Astrocyte of the cerebellum (primary cell): ENCODE results near the gene RAN.

ENCODE experiments used
- DNase-seq: peaks from one replicate; pipeline ENCODE4 v3.0.0-alpha.2; 2011; ENCODE audit warnings: low read depth
- H3K4me3 ChIP-seq: 2 replicates; pipeline ENCODE4 v1.5.1; 2011; ENCODE audit warnings: mild to moderate bottlenecking, low read depth, low read length, moderate library complexity
- CTCF ChIP-seq: IDR thresholded peaks from 2 replicates; pipeline ENCODE4 v1.5.1; 2012; ENCODE audit warnings: low read length, low read depth, moderate library complexity, mild to moderate bottlenecking; ENCODE audit errors: missing control alignments
- in situ Hi-C: cut with HindIII; loops from 2 replicates; pipeline ENCODE4 v1.10.0; 2017; ENCODE audit warnings: low sequenced_read_pairs

The RAN gene

DNA sequence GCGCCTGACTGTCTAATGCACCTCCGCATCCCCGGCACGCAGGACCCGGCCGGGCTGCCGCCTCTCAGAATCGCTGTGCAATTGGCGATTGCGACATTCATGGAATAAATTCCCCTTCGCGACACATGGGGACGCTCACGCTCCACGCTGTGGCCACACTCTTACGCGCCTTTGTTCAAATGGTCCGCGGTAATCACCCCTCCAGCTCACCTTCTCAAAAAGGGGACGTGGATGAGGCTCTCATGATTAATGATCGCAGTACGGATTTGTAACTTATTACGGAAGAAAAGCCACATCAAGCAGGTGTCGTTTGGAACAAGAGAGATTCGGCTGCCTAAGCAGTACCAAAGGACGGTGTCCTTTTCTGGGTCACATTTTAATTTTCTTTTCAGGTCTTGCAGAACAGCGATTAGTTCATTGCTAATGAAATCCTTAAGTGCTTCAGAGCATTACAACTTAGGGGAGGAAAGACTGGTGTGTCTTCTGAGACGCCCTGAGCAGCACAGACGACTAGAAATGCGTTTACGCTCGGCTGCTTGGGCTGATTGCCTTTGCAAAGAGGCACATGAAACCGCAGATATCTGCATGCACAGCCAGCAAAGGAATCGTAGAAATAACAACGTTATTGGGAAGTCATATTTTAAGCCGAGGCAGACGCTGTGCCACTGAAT is 44.5 kb downstream of the RAN start:
- in situ Hi-C loops = no loop called here
- peak; percentile 62 for TF ChIP-seq CTCF
- no peak for DNase-seq
- no peak overlapping the region for H3K4me3 ChIP-seq

DNA sequence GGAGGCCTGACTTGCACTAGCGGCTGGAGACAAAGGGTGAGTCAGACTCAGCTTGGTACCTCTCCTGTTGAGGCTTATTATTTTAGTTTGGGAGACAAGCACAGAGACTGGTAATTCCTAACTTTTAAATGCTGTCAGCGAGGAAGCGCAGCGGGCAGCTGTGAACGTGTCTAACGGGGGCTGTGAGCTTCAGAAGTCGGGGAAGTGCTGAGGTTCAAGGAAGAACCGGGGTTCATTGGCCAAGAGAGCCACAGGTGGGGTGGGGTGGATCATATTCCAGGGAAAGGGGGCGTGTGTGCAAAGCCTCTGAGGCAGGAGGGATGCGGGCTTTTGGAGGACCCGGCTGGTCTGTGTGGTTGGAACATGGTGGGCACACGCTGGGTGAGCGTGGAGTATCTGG is 45.7 kb downstream of the RAN start:
- in situ Hi-C loops = no loop called here
- DNase-seq = no peak
- H3K4me3 ChIP-seq = no peak overlapping the region
- TF ChIP-seq CTCF = no peak

DNA sequence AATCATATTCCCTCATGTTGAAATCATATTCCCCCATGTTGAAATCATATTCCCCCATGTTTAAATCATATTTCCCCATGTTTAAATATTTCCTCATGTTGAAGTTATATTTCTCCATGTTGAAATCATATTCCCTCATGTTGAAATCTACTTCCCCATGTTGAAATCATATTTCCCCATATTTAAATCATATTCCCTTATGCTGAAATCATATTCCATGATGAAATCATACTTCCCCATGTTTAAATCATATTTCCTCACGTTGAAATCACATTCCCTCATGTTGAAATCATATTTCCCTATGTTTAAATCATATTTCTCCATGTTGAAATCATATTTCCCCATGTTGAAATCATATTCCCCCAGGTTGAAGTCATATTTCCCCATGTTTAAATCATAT is 47.2 kb downstream of the RAN start:
- no peak for TF ChIP-seq CTCF
- DNase-seq = no peak
- in situ Hi-C loops = no loop called here
- H3K4me3 ChIP-seq = no peak overlapping the region

- DNase-seq = no peak
- TF ChIP-seq CTCF = no peak
- no peak overlapping the region for H3K4me3 ChIP-seq
- in situ Hi-C loops = no loop called here
Observed at GRCh38 chr12:130920119-130920703, 48.3 kb downstream of the RAN start.

DNA sequence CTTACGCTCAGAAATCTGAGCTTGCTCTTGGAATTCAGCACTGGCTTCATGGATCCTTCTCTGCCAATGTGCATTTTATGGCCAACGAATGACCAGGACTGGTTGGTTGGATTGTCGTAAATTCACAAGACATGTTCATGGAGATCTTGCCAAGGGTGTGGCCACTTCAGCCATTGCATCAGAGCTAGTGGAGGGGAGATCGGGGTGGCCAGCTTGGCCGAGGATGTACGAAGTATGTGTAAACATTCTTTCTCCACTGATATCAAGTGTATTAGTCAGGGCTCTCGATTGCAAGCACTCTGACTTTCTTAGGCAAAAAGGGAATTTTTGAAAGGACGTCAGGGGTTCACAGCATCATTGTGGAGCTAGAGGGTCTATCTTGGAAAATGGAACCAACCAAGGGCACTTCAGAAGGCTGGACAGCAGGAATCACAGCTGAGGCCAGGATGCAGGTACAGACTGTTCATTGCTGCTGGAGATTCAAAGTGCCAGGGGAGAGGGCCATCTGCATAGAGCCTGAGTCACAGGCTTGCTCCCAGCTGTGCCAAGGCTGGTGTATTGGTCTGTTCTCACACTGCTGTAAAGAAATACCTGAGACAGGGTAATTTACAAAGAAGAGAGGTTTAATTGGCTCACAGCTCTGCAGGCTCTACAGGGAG is 49.0 kb downstream of the RAN start:
- in situ Hi-C loops = no loop called here
- H3K4me3 ChIP-seq = no peak overlapping the region
- no peak for DNase-seq

DNA sequence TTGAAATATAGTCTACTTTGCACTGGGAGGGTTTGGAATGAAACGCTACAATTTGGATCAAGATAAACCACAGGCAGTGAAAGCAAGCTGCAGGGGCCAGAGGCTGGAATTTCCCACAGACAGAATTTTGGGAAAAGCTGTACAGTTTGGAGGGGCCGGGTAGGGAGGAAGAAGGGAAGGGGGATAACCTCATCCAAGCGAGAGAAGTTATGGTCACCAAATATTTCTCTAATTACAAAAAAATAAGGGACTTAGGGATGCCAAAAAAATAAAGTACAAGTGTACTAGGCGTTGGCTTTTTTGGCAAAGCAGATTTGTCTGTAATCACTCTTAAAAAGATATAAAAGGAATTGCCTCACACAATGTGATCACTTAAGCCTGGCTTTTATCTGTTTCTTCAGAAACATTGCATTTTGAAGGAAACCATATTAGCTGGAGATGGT is 50.7 kb downstream of the RAN start:
- TF ChIP-seq CTCF = no peak
- no peak overlapping the region for H3K4me3 ChIP-seq
- DNase-seq = no peak
- in situ Hi-C loops = no loop called here

More for the DNA sequence above, 49.0 kb downstream of the RAN start:
- TF ChIP-seq CTCF = no peak
